Measurements from ENCODE around the gene NAE1. TPM values are rescaled to one million over a fixed set of nuclear protein-coding genes. Genes with fewer than 3 reads are reported as not detected.
A peak's percentile ranks its signal among the peaks of the same experiment; 100 is the strongest.

The NAE1 gene
- total RNA-seq (45.6 TPM), polyA plus RNA-seq (ENCODE audit: insufficient read depth, low read depth, low replicate concordance) (37.5 TPM)
- long read RNA-seq, donor 1, transcript NAE1-201 (20 exons, 1,837 nt): major isoform, 8 of 18 reads
- long read RNA-seq, donor 1, partial matches to known transcripts: 8 of 18 reads
- long read RNA-seq, donor 1, other reads (novel, unspliced or antisense): 0 of 18 reads
- long read RNA-seq, donor 2, transcript NAE1-201 (20 exons, 1,837 nt): major isoform, 12 of 19 reads
- long read RNA-seq, donor 2, partial matches to known transcripts: 5 of 19 reads
- long read RNA-seq, donor 2, other reads (novel, unspliced or antisense): 0 of 19 reads
- long read RNA-seq, donor 3, transcript NAE1-201 (20 exons, 1,837 nt): major isoform, 8 of 20 reads
- long read RNA-seq, donor 3, partial matches to known transcripts: 11 of 20 reads
- long read RNA-seq, donor 3, other reads (novel, unspliced or antisense): 0 of 20 reads
- long read RNA-seq, donor 4, transcript NAE1-201 (20 exons, 1,837 nt): major isoform, 12 of 13 reads
- long read RNA-seq, donor 4, partial matches to known transcripts: 0 of 13 reads
- long read RNA-seq, donor 4, other reads (novel, unspliced or antisense): 0 of 13 reads
- long read RNA-seq, donor 5, partial matches to known transcripts: 0 of 1 reads
- long read RNA-seq, donor 5, other reads (novel, unspliced or antisense): 0 of 1 reads
- long read RNA-seq, donor 6, transcript NAE1-201 (20 exons, 1,837 nt): major isoform, 6 of 28 reads
- long read RNA-seq, donor 6, partial matches to known transcripts: 17 of 28 reads
- long read RNA-seq, donor 6, other reads (novel, unspliced or antisense): 0 of 28 reads
- long read RNA-seq, donor 7, transcript NAE1-201 (20 exons, 1,837 nt): major isoform, 24 of 32 reads
- long read RNA-seq, donor 7, partial matches to known transcripts: 1 of 32 reads
- long read RNA-seq, donor 7, other reads (novel, unspliced or antisense): 3 of 32 reads
- long read RNA-seq, donor 8, partial matches to known transcripts: 0 of 7 reads
- long read RNA-seq, donor 8, other reads (novel, unspliced or antisense): 0 of 7 reads
- long read RNA-seq, donor 9, partial matches to known transcripts: 5 of 7 reads
- long read RNA-seq, donor 9, other reads (novel, unspliced or antisense): 0 of 7 reads
- long read RNA-seq, donor 10, transcript NAE1-201 (20 exons, 1,837 nt): major isoform, 5 of 38 reads
- long read RNA-seq, donor 10, partial matches to known transcripts: 31 of 38 reads
- long read RNA-seq, donor 10, other reads (novel, unspliced or antisense): 0 of 38 reads

GRCh38 chr16:66830422-66831404 lies at the start of gene NAE1:
TSS of gene NAE1 (minus strand) at chr16:66830976. CDS start at chr16:66830899, 77 bp downstream.
- H3K27ac ChIP-seq (ENCODE audit: low read depth in 2 of 2, low read length in 2 of 2): peak within 1 kb of the TSS; percentile 77 to 78
- peaks cover 6 to 7% (median 7%) of the 10 kb centered on the region in 3 donors for H3K36me3 ChIP-seq (ENCODE audit: control insufficient read depth in 2 of 3, insufficient read depth in 3 of 3, low read length in 3 of 3)
- TF ChIP-seq CTCF (IDR thresholded peaks at IDR 0.05; ENCODE audit: borderline replicate concordance, extremely low read depth, insufficient read depth): peak; percentile 99
- intact Hi-C loops (cut with DNase I): no loop called here
- no peak for FAIRE-seq
- no peaks in the 10 kb centered on the region for H3K9me3 ChIP-seq (ENCODE audit: control insufficient read depth in 2 of 3, insufficient read depth in 1 of 3, low read length in 3 of 3)
- DNase-seq: peak; percentile 89 to 97 (median 93)
- no peaks in the 10 kb centered on the region for H3K27me3 ChIP-seq (ENCODE audit: control insufficient read depth, insufficient read depth, low read length)
- peak within 1 kb of the TSS; percentile 46 to 69 (median 54) for H3K4me3 ChIP-seq (ENCODE audit: low read length in 3 of 3)
- H3K9ac ChIP-seq (ENCODE audit: low read length in 3 of 3): peak within 1 kb of the TSS; percentile 30 to 71 (median 43)
- H3K4me1 ChIP-seq (ENCODE audit: control insufficient read depth in 2 of 3, insufficient read depth in 2 of 3, low read depth in 1 of 3, low read length in 3 of 3): peaks cover 0 to 8% (median 0%) of the 10 kb centered on the region in 3 donors

GRCh38 chr16:66878067-66878466 lies 47.3 kb upstream of the NAE1 start:
- Histone ChIP-seq H3K9ac (ENCODE audit: low read length in 3 of 3) (no peak overlapping the region), H3K4me3 (ENCODE audit: low read length in 3 of 3) (no peak overlapping the region), H3K27ac (ENCODE audit: low read depth in 2 of 2, low read length in 2 of 2) (peak overlapping the region in 1 of 2 donors; percentile 23), H3K4me1 (ENCODE audit: control insufficient read depth in 2 of 3, insufficient read depth in 2 of 3, low read depth in 1 of 3, low read length in 3 of 3) (peaks cover 0 to 12% (median 11%) of the 10 kb centered on the region in 3 donors), H3K27me3 (ENCODE audit: control insufficient read depth, insufficient read depth, low read length) (no peaks in the 10 kb centered on the region), H3K9me3 (ENCODE audit: control insufficient read depth in 2 of 3, insufficient read depth in 1 of 3, low read length in 3 of 3) (no peaks in the 10 kb centered on the region), H3K36me3 (ENCODE audit: control insufficient read depth in 2 of 3, insufficient read depth in 3 of 3, low read length in 3 of 3) (no peaks in the 10 kb centered on the region)
- no peak for TF ChIP-seq CTCF (IDR thresholded peaks at IDR 0.05; ENCODE audit: borderline replicate concordance, extremely low read depth, insufficient read depth)
- DNase-seq: peak in 1 of 5 donors; percentile 39
- FAIRE-seq: no peak
- intact Hi-C loops (cut with DNase I): no loop called here

Measured in kidney (tissue), 22 donors.